HL-60/S4 treated with retinoic acid at 250 ng/mL for 4 days and 3 days (cell line): ENCODE results near the gene NSD2.
"Not testable (repeated sequence)": the region's sequence is repeated elsewhere in the genome, so short reads cannot be mapped to it uniquely, and the experiment has no call there.

Experiments used
- in situ Hi-C: fragments of 300-500 bp; cut with MboI; formaldehyde crosslinking; loops from 2 replicates; pipeline ENCODE4 v1.7.0; 2022; ENCODE audit warnings: low sequenced_read_pairs

The NSD2 gene

DNA sequence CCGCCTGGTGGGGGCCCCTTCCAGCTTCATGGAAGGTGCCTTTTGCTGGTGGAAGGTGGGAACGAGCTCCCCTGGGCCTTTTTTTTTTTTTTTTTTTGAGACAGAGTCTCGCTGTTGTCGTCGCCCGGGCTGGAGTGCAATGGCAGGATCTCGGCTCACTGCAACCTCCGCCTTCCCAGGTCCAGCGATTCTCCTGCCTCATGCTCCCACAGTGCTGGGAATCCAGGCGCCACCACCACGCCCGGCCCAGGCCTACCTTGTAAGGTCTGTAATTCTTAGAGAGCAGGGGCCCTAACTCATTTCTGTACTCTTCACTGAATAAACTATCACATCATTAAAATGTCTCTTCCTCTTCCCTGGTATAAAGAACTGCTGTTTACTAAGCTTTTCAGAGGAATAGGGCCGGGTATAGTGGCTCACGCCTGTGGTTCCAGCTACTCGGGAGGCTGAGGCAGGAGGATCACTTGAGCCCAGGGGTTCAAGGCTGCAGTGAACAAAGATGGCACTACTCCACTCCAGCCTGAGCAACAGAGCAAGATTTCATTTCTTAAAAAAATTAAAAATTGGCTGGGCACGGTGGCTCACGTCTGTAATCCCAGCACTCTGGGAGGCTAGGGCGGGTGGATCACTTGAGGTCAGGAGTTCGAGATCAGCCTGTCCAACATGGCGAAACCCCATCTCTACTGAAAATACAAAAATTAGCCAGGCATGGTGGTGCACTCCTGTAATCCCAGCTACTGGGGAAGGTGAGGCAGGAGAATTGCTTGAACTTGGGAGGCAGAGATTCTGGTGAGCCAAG is 122.7 kb downstream of the NSD2 start:
- in situ Hi-C loops, result not testable (repeated sequence)

DNA sequence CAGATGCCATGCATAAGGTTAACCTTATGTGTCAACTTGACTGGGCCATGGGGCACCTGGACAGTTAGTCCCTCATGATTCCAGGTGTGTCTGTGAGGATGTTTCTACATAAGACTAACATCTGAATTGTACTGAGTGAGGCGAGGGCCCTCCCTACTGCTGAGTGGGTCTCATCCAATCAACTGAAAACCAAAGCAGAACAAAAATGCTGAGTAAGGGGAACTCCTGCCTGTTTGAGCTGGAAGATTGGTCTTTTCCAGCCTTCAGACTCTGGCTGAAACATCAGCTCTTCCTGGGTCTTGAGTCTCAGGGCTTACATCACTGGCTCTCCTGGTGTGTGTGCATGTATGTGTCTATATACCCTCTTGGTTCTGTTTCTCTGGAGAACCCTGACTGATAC is 123.7 kb downstream of the NSD2 start:
- in situ Hi-C loops, result no loop called here

DNA sequence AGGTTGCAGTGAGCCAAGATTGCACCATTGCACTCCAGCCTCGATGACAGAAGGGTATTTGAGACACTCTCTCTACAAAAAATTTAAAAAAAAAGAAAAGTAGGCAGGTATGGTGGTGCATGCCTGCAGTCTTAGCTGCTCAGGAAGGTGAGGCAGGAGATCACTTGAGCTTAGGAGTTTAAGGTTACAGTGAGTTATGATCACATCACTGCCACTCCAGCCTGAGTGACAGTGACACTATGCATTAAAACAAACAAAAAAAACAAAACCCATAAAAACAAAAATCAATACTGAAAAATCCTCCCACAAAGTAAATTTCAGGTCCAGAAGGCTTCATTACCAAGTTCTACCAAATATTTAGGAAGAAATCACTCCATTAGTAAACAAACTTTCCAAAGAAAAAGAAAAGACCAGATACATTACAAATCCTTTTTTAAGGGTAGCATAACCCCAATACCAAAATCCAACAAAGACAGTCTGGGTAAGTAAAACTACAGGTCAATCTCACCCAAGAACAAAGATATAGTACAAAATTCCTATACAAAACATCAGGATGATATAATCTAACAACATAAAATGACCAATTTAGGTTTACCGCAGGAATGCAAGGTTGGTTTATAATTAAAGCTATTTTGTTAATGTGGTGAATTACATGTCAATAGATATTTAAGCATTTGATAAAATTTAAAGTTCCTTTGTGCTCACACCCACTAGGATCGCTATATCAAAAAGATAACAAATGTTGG is 125.8 kb downstream of the NSD2 start:
- in situ Hi-C loops, result no loop called here

DNA sequence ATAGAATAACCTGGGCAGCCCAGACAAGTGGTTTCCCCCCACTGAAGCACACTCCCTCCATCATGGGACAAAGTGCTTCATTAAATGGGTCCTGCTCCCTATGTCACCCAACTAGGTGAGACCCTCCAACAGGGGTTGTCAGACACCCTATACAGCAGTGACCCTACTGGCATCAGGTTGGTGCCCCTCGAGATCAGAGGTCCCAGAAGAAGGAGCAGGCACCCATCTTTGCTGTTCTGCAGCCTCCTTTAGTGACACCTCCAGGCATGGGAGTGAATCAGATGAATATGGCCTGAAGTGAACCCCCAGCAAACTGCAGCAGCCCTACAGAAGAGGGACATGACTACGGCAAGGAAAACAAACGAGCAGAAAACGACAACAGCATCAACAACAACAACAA is 126.5 kb downstream of the NSD2 start:
- in situ Hi-C loops, result no loop called here

DNA sequence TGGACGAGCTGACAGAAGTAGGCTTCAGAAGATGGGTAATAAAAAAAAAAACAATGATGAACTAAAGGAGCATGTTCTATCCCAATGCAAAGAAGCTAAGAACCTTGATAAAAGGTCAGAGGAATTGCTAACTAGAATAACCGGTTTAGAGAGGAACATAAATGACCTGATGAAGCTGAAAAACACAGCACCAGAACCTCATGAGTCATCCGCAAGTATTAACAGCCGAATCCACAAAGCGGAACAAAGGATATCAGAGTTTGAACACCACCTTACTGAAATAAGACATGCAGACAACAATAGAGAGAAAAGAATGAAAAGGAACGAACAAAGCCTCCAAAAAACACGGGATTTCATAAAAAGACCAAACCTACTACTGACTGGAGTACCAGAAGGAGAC is 127.1 kb downstream of the NSD2 start:
- in situ Hi-C loops, result no loop called here

DNA sequence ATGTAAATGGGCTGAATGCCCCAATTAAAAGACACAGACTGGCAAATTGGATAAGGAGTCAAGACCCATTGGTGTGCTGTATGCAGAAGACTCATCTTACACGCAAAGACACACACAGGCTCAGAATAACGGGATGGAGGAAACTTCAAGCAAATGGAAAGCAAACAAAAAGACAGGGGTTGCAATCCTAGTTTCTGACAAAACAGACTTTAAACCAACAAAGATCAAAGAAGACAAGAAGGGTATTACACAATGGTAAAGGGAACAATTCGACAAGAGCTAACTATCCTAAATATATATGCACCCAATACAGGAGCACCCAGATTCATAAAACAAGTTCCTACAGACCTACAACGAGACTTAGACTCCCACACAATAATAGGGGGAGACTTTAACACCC is 128.1 kb downstream of the NSD2 start:
- in situ Hi-C loops, result not testable (repeated sequence)

DNA sequence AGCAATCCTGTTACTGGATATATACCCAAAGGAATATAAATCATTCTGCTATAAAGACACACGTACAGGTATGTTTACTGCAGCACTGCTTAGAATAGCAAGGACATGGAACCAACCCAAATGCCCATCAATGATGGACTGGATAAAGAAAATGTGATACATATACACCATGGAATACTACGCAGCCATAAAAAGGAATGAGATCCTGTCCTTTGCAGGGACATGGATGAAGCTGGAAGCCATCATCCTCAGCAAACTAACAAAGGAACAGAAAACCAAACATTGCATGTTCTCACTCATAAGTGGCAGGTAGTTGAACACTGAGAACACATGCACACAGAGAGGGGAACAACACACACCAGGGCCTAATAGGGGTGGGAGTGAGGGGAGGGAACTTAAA is 132.2 kb downstream of the NSD2 start:
- in situ Hi-C loops, result not testable (repeated sequence)

DNA sequence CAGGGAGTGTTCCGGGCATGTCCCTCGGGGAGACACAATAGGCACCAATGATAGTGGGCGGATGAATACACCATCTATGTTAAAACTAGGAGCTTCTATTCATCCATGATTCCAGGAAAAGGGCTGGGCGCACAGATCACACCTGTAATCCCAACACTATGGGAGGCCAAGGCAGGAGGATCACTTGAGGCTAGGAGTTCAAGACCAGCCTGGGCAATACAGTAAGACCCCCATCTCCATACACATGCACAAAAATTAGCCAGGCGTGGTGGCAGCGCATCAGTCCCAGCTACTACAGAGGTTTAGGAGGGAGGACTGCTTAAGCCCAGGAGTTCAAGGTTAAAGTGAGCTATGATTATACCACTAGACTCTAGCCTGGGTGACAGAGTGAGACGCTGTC is 135.2 kb downstream of the NSD2 start:
- in situ Hi-C loops, result no loop called here

DNA sequence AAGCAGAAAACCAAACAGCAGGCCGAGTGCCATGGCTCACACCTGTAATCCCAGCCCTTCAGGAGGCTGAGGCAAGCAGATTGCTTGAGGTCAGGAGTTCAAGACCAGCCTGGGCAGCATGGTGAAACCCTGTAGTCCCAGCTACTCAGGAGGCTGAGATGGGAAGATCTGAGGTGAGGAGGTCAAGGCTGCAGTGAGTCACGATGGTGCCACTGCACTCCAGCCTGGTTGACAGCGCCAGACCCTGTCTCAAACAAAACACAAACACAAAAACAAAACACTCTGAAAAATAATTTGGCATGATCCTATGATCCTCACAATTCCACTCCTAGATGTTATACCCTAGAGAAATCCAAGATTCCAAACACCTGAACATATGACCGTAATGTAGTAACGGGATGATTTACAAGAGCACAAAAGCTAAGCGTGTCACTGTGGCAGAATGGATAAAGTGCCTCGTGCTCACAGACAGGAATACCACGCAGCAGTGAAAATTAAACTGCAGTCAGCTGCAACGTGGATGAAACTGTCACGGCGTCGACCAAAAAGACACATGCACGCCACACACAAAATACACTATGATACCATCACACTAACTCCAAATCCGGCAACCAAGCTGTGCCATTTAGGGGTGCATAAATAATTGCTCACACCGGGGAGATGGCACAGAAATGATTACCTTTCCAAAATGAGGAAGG is 135.9 kb downstream of the NSD2 start:
- in situ Hi-C loops, result no loop called here

DNA sequence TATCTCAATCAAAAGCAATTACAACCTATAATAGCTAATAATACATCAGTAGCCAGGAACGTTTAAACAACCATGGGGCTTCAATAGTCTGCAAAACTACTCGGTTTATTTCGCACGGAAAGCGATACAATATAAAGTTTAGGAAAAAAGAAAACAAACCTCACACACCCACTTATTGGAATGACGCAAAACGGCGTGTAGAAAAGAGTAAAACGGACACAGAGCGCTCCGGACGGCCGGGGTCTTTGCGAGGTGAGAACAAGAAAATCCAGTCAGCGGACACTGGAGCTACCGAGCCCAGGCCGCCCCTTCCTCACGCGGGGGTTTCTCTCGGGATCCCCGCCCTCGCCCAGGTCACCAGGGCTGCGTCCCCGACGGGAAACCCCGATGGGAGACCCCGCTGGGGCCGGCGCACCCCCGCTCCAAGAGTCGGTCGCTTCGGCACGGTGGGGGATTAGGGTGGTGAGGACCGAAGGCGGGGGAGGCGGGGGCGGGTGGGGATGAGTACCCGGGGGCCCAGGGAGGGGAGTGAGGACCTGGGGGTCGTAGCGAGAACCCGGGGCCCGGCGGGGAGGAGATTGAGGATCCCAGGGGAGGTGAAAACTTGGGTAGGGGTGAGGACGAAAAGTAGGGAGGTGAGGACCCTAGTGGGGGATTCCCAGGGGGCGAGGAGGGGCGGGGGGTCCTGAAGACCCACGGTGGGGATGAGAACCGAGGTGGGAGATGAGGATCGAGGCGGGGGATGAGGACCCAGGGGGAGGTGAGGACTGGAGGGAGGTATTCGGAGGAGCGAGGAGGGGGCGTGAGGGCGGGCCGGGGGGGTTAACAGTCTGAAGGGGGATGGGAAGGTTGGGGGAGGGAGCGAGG is 136.8 kb downstream of the NSD2 start:
- in situ Hi-C loops, result no loop called here

DNA sequence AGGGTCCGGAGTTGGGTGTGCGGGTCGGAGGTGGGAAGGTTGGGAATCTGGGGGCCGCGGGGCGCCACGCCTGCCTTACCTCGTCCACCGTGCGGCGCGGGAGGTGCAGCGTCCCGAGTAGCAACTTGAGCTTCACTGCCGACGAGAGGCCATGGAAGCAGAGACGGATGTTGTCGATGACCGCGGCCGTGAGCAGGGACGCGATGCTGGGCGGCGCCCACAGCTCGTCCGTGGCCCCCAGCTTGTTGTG is 137.4 kb downstream of the NSD2 start:
- in situ Hi-C loops, result no loop called here

DNA sequence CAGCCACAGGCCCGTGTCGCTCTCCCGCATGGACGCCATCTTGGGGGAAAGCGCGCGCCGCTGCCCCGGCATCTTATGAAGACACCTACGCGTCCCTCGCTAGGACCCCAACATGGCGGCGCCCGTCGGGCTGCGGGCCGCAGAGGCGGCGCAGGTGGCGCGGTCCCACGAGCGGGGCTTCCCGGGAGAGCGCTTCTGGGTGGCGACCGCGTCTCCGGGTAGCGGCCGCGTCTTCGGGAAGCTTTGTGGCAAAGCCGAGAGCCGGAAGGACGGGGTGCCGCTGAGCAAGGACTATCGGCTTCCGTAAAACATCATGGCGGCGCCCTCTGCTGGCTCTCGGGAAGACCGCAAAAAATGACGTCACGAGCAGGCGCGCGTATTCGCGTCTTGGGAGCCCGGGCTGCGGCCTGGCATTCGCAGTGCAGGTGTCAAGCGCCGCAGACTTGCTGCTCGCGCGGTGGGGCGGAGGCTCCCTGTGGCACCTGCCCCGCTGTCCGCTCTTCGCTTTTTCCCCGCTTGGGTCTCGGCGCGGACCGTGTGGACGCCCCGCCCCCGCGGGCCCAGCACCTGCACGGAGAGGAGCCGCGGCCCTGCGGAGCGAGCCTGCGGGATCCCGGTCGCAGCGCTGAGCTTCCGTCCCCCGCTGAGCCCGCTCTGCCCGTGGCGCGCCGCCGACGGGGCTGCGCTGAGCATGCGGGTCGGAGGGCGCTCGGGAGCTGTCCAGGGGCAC is 137.9 kb downstream of the NSD2 start, which contains the start of gene NELFA:
NELFA (minus strand) TSS at position 54 of the 730 bp plus-strand sequence; CDS start at position 39, 15 bp downstream.
- in situ Hi-C loops, result no loop called here

DNA sequence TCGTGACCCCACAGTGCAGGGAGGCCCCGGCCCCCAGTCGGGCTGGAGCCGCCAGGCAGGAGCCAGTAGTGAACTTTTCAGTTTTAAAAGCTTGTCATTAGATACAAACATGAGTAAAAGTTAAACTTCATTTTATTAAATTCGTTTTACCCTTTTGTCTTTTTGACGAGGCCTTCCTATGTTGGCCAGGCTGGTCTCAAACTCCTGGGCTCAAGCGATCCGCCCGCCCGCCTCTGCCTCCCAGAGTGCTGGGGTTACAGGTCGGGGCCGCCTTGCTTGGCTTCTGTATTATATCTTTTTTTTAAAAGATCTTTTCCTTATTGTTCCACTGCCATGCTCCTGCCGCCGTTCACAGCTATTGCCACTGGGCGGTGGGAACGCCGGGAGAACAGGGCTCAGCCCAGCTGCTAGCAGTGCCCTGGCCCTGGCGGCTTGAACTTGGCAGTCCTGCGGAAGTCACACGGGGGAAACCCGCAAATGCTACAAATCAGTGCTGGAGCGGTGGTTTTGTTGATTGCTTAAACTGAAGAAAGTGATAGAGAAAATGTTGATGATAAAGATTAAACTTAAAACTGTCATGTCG is 138.5 kb downstream of the NSD2 start:
- in situ Hi-C loops, result no loop called here

DNA sequence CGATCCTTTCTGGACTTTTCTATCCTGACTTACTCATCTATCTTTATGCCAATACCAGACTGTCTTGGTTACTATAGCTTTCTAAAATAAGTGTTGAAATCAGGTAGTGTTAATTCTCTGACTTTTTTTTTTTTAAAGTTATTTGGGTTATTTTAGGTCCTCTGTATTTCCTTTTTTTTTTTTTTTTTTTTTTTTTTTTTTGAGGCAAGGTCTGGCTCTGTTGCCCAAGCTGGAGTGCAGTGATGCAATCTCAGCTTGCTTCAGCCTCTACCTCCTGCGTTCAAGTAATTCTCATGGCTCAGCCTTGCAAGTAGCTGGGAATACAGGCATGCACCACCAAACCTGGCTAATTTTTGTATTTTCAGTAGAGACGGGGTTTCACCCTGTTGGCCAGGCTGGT is 140.4 kb downstream of the NSD2 start:
- in situ Hi-C loops, result no loop called here

DNA sequence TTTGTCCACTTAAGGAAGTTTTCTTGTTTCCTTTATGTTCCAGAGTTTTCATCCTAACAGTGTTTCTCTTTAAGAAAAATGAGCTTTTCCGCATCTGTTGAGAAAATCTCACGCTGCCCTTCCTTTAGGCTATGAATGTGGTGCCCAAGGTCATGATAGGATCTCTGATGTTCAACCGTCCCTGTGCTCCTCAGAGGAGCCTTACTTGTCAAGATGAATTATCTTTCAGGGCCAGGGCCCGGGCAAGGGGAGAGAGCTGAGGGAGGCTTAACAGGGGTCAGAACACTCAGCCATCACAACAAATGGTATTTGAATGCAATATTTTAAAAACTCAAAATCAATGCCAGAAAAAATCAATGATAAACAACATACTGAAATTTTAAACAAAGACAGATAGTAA is 143.8 kb downstream of the NSD2 start:
- in situ Hi-C loops, result no loop called here

DNA sequence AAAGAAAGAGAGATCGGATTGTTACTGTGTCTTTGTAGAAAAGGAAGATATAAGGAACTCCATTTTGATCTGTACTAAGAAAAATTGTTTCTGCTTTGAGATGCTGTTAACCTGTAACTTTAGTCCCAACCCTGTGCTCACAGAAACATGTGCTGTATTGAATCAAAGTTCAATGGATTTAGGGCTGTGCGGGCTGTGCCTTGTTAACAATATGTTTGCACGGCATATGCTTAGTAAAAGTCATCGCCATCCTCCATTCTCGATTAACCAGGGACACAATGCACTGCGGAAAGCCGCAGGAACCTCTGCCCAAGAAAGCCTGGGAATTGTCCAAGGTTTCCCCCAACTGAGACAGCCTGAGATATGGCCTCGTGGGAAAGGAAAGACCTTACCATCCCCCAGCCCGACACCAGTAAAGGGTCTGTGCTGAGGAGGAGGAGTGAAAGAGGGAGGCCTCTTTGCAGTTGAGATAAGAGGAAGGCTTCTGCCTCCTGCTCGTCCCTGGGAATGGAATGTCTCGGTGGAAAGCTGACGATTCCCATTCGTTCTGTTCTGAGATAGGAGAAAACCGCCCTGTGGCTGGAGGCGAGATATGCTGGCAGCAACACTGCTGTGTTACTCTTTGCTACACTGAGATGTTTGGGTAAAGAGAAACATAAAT is 150.3 kb downstream of the NSD2 start:
- in situ Hi-C loops, result not testable (repeated sequence)

DNA sequence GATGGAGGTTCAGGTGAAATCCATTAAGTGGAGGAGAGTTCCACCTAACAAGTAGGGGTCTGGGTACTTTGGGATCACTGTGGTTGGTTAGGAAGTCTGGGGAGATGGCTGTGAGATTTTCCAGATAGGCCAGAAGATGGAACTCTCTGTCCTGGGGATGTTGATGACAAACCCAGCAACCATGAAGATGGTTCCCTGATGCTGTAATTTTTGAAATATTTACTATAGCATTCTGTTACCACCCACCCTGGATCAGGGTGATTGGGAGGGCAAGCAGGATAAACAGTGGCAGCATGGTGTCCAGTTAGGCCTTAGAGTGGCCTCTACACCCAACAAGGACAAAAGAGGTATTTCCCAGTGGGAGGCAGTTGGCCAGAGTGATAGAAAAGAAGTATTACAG is 153.5 kb downstream of the NSD2 start:
- in situ Hi-C loops, result no loop called here

DNA sequence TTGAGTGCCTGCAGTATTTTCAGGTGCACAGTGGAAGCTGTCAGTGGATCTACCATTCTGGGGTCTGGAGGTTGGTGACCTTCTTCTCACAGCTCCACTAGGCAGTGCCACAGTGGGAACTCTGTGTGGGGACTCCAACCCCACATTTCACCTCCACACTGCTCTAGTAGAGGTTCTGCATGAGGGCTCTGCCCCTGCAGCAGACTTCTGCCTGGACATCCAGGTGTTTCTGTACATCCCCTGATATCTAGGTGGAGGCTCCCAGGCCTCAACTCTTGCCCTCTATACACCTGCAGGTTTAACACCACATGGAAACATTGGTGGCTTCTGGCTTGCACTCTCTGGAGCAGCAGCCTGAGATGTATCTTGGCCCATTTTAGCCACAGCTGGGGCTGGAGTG is 154.6 kb downstream of the NSD2 start:
- in situ Hi-C loops, result no loop called here

DNA sequence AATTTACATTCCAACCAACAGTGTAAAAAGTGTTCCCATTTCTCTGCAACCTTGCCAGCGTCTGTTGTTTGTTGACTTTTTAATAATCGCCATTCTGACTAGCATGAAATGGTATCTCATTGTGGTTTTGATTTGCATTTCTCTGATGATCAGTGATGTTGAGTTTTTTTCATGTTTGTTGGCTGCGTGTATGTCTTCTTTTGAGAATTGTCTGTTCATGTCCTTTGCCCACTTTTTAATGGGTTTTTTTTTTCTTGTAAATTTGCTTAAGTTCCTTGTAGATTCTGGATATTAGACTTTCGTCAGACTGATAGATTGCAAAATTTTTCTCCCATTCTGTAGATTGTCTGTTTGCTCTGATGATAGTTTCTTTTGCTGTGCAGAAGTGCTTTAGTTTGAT is 155.9 kb downstream of the NSD2 start:
- in situ Hi-C loops, result not testable (repeated sequence)

DNA sequence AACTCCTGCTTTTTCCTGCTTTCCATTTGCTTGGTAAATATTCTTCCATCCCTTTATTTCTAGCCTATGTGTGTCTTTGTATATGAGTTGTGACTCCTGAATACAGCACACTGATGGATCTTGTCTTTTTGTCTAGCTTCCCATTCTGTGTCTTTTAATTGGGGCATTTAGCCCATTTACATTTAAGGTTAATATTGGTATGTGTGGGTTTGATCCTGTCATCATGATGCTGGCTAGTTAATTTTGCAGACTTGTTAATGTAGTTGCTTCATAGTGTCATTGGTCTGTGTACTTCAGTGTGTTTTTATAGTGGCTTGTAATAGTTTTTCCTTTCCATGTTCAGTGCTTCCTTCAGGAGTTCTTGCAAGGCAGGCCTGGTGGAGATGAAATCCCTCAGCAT is 160.0 kb downstream of the NSD2 start:
- in situ Hi-C loops, result not testable (repeated sequence)
